ENCODE results near the gene SCAMP3.
A peak's percentile ranks its signal among the peaks of the same experiment; 100 is the strongest.
"Not testable (repeated sequence)": the region's sequence is repeated elsewhere in the genome, so short reads cannot be mapped to it uniquely, and the experiment has no call there.

Gene SCAMP3

DNA sequence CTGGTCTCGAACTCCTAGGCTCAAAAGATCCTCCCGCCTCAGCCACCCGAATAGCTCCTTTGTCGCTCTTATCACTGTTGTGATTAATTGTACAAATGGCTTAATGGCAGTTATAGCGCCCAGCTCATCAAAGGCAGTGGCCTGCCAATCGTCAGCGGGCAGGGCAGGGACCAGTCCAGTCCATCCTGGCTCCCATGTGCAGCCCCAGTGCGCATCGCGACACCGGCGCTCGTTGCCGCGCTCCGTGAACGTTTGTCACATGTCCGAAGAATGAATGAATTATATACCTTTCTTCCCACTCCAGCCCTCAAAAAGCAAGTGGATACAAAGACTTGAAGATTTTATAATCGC, 35.3 kb downstream of the SCAMP3 start:
- no peak for DNase-seq

DNA sequence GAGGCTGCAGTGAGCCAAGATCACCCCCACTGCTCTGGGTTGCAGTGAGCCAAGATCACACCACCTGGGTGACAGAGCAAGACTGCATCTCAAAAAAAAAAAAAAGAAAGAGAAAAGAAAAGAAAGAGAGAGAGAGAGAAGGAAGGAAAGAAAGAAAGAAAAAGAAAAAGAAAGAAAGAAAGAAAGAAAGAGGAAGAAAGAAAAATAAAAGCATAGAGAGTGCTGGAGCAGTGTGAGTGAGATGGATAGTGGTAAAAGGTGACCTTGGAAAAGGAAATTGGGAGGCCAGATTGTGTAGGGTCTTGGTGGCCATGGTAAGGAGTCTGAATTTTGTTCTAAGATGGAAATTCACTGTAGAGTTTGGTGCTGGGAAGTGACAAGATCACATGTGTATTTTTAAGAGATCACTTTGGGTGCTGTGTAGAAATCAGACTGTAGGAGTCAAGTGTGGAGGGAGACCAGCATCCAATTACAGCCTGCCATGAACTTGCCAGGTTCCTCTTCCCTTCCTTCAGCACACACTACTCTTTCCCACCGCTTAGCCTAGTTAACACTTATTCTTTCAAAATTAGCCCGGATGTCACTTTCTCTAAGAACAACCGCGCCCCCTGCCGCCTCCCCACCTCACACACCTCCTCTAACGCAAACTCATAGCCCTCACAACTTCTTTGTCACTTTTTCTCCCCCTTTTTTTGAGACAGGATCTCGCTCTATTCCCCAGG, 35.8 kb downstream of the SCAMP3 start:
- no peak for DNase-seq

DNA sequence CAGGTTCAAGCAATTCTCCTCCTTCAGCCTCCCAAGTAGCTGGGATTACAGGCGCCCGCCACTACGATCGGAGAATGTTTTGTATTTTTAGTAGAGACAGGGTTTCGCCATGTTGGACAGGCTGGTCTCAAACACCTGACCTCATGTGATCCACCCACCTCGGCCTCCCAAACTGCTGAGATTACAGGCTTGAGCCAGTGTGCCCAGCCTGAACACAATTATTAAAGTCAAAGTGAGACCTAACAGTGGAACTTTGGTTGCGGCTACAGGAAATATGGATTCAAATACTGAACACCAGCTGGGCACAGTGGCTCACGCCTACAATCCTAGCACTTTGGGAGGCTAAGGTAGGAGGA, 36.8 kb downstream of the SCAMP3 start:
- not testable (repeated sequence) for DNase-seq

- no peak for DNase-seq
Measured at GRCh38 chr1:155223047-155223446, 39.1 kb downstream of the SCAMP3 start.

- not testable (repeated sequence) for DNase-seq
Measured at GRCh38 chr1:155220211-155220965, 41.8 kb downstream of the SCAMP3 start.

DNA sequence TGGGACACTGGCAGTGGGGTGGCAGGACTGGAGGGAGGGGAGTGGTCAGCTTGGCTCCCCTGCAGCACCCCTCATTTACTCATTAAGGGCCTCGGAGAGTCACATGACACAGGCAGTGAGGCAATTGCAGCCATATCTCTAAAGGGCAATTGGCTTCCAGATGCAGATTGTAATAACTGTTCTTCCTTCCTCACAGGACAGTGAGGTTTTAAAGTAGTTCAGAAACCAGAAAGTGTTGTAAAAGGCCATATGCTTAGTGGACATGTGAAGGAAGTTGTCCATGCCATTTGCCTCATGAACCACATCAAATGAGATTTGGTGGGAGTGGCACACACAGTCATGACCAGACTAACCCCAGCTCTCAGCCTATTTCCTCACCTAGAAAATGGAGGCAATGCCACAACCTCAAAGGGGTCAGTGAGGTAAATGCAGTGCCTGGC, 42.5 kb downstream of the SCAMP3 start:
- peak in 1 of 2 experiments; percentile 6 for DNase-seq

DNA sequence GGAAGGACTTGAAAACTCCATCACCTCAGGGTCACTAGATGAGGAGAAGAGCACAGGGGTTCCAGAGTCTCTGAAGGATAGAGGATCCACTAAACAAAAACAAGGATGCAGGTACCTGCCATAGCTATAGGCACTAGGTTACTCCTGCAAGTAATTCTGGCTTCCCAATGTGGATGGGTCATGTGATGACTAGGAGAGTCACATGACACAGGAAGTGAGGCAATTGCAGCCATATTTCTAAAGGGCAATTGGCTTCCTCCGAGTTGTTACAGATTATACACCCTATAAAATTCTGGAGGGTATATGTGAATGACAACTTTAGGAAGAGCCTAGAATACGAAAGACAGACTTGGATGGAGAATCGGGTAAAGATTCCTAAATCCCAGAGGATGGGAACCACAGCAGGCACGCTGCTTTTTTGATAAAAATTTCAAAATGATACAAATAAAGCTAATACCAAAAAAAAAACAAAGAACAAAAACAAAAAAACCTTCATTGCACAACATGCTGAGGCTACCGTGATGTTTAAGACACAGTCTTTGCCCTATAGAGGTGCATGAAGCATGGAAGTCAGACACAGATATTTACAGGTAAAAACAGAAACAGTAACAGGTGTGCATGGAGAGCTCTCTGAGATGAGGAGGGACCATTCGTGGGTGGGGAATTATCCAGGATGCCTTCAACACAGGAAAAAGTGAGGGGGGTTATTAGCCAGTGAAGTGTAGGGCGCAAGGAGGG, 43.1 kb downstream of the SCAMP3 start:
- DNase-seq = peak; percentile 12 to 88

- not testable (repeated sequence) for DNase-seq
Measured at GRCh38 chr1:155214702-155215101, 47.5 kb downstream of the SCAMP3 start.

- DNase-seq = not testable (repeated sequence)
Measured at GRCh38 chr1:155212051-155212440, 50.1 kb downstream of the SCAMP3 start.

- DNase-seq = not testable (repeated sequence)
Measured at GRCh38 chr1:155211381-155212050, 50.6 kb downstream of the SCAMP3 start.

- no peak for DNase-seq
Measured at GRCh38 chr1:155210314-155211104, 51.7 kb downstream of the SCAMP3 start.

- no peak for DNase-seq
Measured at GRCh38 chr1:155209312-155209721, 52.8 kb downstream of the SCAMP3 start.

DNA sequence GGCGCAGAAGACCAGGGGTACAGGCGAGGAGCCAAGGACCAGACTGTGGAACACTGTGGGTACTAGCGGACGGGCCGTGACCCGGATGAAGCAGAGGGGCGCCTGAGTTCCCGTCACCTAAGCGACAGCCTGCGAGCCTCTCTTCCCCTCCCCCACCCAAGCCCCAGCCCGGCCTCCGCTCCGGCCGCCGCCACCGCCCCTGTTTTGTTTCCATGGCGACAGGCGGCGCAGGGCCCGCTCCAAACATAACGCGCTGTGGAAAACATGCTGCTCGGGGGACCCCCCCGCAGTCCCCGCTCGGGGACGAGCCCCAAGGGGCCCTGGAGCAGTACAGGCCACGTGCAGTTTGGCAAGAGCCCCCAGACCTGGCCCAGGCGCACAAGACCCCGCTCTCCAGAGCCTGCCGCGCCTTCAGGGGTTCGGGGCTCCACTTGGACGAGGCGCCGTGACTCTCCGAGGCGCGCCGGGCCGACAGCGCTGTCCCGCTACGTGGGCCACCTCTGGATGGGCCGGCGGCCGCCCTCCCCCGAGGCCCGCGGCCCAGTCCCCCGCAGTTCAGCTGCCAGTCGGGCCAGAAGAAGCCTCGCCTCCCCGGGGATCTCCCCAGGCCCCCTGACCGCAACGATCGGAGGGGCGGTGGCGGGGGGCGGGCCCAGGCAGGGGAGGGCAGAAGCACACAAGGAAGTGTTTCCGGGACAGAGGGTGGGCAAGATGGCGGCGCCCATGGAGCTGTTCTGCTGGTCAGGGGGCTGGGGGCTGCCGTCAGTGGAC, 53.4 kb downstream of the SCAMP3 start, which contains the start of gene MTX1:
Gene MTX1 (plus strand): TSS at position 155 of the 771 bp plus-strand sequence. CDS start 110 bp downstream, at position 265.
- DNase-seq = peak in 1 of 2 experiments; percentile 30

DNA sequence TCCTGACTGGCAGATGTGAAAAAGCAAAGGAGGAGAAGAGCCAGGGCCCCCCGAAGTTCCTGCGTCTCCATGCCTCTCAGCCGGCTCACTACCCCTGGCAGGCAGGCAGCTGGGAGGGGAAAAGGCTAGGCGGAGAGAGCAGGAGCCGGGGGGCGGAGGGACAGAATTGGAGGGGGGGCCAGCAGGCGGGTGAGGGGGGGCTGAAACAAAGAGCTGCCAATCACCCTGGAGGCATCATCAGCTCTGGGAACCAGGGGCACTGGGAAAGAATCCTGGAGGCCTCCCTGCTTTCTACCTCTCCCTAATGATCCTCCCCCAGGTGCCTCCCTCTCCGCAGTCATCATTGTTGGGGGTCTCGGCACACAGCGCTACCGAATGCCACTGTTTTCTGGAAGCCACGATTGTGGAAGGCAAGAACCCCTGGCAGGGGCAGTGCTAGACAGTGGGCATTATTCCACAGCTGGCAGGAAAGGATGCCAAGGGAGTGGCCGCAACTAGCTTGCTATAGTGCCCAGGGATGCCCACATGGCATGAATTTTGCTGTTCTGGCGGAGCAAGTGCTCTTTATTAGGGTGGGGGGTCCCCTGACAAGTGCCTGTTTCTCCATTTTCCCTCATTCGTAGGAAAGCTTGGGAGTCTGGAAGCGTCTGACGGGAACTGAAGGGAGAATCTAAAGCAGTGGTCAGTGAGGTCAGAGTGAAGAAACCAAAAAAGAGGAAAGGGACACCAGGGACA, 54.2 kb downstream of the SCAMP3 start, which contains the start of gene THBS3:
Gene THBS3 (minus strand): TSS at position 92 of the 735 bp plus-strand sequence. CDS start 21 bp downstream, at position 71.
- no peak for DNase-seq

GRCh38 chr1:155206891-155207805, 55.0 kb downstream of the SCAMP3 start:
- peak in 1 of 2 experiments; percentile 25 for DNase-seq

All from cerebellar nuclear complex (tissue), 1 donor.